Motor neuron (in vitro differentiated cells): ENCODE results near the gene SERF1B. TPM values are rescaled to one million over a fixed set of nuclear protein-coding genes. Genes with fewer than 3 reads are reported as not detected.

Experiments
- total RNA-seq, 8 experiments: library from RNA; unstranded; fragments of 300-600 nt; gene quantifications; 2 replicates each; pipeline versions ENCODE4 v1.2.3 to v1.2.4, GENCODE V29; 2022

The SERF1B gene
- total RNA-seq, 8 experiments from 2014 or later: 45.8 to 120 (median 90.2) TPM

Other genes with a start within 250 kb of the SERF1B start
- 10 to 100 TPM; 26.7 to 60.5 (median 49.0) TPM for gene SMN2, start 24.4 kb downstream of the SERF1B start, total RNA-seq